ENCODE results near the gene PDE4B.
A peak's percentile ranks its signal among the peaks of the same experiment; 100 is the strongest.

Gene PDE4B

GRCh38 chr1:66248746-66249145, 456.1 kb downstream of the PDE4B start:
- H4K20me1 ChIP-seq (ENCODE audit: insufficient read depth, low read length), result no peaks in the 10 kb centered on the region
- no peak overlapping the region for H3K4me3 ChIP-seq (ENCODE audit: low read length)
- no peak overlapping the region for H2AFZ ChIP-seq (ENCODE audit: low read depth, low read length)
- H3K27ac ChIP-seq (ENCODE audit: low read length), result no peak overlapping the region
- no peaks in the 10 kb centered on the region for H3K9me3 ChIP-seq (ENCODE audit: insufficient read depth, low read length)
- H3K4me2 ChIP-seq (ENCODE audit: low read length), result 0 out of 2 replicates have a peak overlapping the region, but pooled peaks have one; percentile 78
- H3K4me1 ChIP-seq (ENCODE audit: low read length), result peaks cover 90% of the 10 kb centered on the region
- H3K9ac ChIP-seq (ENCODE audit: low read length), result no peak overlapping the region
- H3K36me3 ChIP-seq (replicated peaks; ENCODE audit: low read depth, low read length), result no peaks in the 10 kb centered on the region
- TF ChIP-seq EZH2phosphoT487 (IDR thresholded peaks at IDR 0.05; ENCODE audit: low read depth) (no peak), CTCF (IDR thresholded peaks at IDR 0.05; ENCODE audit: low read depth, low read length) (no peak)
- no peaks in the 10 kb centered on the region for H3K79me2 ChIP-seq (ENCODE audit: low read length)
- no peaks in the 10 kb centered on the region for H3K27me3 ChIP-seq (ENCODE audit: low read depth, low read length)

GRCh38 chr1:66250075-66250474, 457.4 kb downstream of the PDE4B start:
- no peaks in the 10 kb centered on the region for H3K9me3 ChIP-seq (ENCODE audit: insufficient read depth, low read length)
- no peaks in the 10 kb centered on the region for H3K27me3 ChIP-seq (ENCODE audit: low read depth, low read length)
- H3K79me2 ChIP-seq (ENCODE audit: low read length), result no peaks in the 10 kb centered on the region
- H2AFZ ChIP-seq (ENCODE audit: low read depth, low read length), result no peak overlapping the region
- no peak overlapping the region for H3K9ac ChIP-seq (ENCODE audit: low read length)
- TF ChIP-seq CTCF (IDR thresholded peaks at IDR 0.05; ENCODE audit: low read depth, low read length), result no peak
- TF ChIP-seq EZH2phosphoT487 (IDR thresholded peaks at IDR 0.05; ENCODE audit: low read depth), result no peak
- no peaks in the 10 kb centered on the region for H4K20me1 ChIP-seq (ENCODE audit: insufficient read depth, low read length)
- no peaks in the 10 kb centered on the region for H3K36me3 ChIP-seq (replicated peaks; ENCODE audit: low read depth, low read length)
- H3K4me2 ChIP-seq (ENCODE audit: low read length), result no peak overlapping the region
- H3K4me3 ChIP-seq (ENCODE audit: low read length), result no peak overlapping the region
- no peak overlapping the region for H3K27ac ChIP-seq (ENCODE audit: low read length)
- H3K4me1 ChIP-seq (ENCODE audit: low read length), result peaks cover 91% of the 10 kb centered on the region

GRCh38 chr1:66250478-66250877, 457.8 kb downstream of the PDE4B start:
- H3K27me3 ChIP-seq (ENCODE audit: low read depth, low read length), result no peaks in the 10 kb centered on the region
- H3K9ac ChIP-seq (ENCODE audit: low read length), result no peak overlapping the region
- H3K4me1 ChIP-seq (ENCODE audit: low read length), result peaks cover 92% of the 10 kb centered on the region
- H3K27ac ChIP-seq (ENCODE audit: low read length), result no peak overlapping the region
- no peaks in the 10 kb centered on the region for H3K36me3 ChIP-seq (replicated peaks; ENCODE audit: low read depth, low read length)
- H3K4me3 ChIP-seq (ENCODE audit: low read length), result no peak overlapping the region
- TF ChIP-seq CTCF (IDR thresholded peaks at IDR 0.05; ENCODE audit: low read depth, low read length), result no peak
- no peak for TF ChIP-seq EZH2phosphoT487 (IDR thresholded peaks at IDR 0.05; ENCODE audit: low read depth)
- no peaks in the 10 kb centered on the region for H3K79me2 ChIP-seq (ENCODE audit: low read length)
- no peaks in the 10 kb centered on the region for H3K9me3 ChIP-seq (ENCODE audit: insufficient read depth, low read length)
- no peak overlapping the region for H3K4me2 ChIP-seq (ENCODE audit: low read length)
- H4K20me1 ChIP-seq (ENCODE audit: insufficient read depth, low read length), result no peaks in the 10 kb centered on the region
- no peak overlapping the region for H2AFZ ChIP-seq (ENCODE audit: low read depth, low read length)

- no peaks in the 10 kb centered on the region for H3K9me3 ChIP-seq (ENCODE audit: insufficient read depth, low read length)
- H3K27ac ChIP-seq (ENCODE audit: low read length), result peak overlapping the region; percentile 20; the same call in 1 of the 2 replicates
- TF ChIP-seq EZH2phosphoT487 (IDR thresholded peaks at IDR 0.05; ENCODE audit: low read depth) (no peak), CTCF (IDR thresholded peaks at IDR 0.05; ENCODE audit: low read depth, low read length) (no peak)
- H2AFZ ChIP-seq (ENCODE audit: low read depth, low read length), result no peak overlapping the region
- peaks cover 92% of the 10 kb centered on the region for H3K4me1 ChIP-seq (ENCODE audit: low read length)
- no peaks in the 10 kb centered on the region for H3K79me2 ChIP-seq (ENCODE audit: low read length)
- no peaks in the 10 kb centered on the region for H3K36me3 ChIP-seq (replicated peaks; ENCODE audit: low read depth, low read length)
- no peaks in the 10 kb centered on the region for H4K20me1 ChIP-seq (ENCODE audit: insufficient read depth, low read length)
- H3K27me3 ChIP-seq (ENCODE audit: low read depth, low read length), result no peaks in the 10 kb centered on the region
- no peak overlapping the region for H3K4me2 ChIP-seq (ENCODE audit: low read length)
- H3K4me3 ChIP-seq (ENCODE audit: low read length), result no peak overlapping the region
- H3K9ac ChIP-seq (ENCODE audit: low read length), result no peak overlapping the region
Measured at GRCh38 chr1:66251546-66251945, 458.9 kb downstream of the PDE4B start.
